ENCODE results near the gene SNRNP200.

Gene SNRNP200

DNA sequence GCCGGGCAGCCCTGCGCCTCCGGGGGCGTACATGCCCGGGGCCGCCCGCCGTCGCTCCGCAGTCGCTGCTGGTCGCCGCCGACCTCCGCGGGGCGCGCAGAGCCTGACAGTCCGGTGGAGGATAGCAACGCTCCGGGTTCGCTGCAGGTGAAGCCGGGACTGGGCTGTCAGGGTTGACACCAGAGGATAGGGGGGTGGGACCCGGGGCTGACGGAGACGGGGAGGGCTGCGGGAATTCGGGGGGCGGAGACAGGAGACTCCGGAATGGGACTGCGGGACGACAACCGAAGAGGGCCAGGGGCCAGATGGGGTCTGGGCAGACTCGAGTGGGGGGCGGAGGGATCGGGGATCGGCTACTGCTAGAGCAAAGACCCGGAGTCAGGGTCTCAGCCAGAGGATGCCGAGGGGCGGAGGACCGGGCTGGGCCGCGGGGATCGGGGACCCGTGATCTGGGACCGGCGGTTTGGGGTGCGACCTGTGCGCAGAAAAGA is 40.0 kb downstream of the SNRNP200 start (continued):
- TF ChIP-seq HIC1 (tag by site-specific recombination; IDR thresholded peaks at IDR 0.05) (no peak), ZNF600 (tag by site-specific recombination; IDR thresholded peaks at IDR 0.05) (no peak), ZNF624 (tag by site-specific recombination; IDR thresholded peaks at IDR 0.05) (no peak)

DNA sequence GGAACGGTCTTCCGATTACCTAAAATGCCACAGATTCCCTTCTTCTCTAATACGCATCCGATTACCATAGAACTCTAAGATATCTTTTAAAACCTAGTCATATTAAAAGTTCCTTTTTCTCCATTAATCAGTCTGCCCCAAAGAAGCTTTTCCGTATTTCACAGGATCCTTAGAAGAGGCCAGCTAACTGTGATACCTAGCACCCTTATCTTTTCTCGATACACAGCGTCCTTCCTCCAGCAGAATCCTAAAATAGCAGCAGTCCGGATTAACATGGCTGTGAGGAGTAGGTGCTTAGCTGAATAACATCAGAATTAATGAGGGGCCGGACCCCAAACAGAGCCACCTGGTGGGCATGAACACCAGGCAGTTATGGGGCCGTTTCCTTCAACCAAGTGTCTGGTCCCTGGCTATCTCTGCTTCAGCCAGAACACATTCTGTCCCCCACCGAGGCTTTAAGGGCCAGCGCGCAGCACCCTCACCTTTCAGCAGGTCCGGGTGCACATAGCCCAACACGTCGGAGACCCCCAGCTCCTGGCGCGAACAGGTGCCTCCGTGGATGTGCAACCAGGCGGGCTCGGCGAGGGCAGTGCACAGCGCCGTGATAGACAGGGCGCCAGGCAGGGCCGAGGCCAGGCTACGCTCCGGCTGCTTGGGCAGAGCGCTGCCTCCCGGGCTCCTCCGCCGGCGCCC is 40.5 kb downstream of the SNRNP200 start:
- CTCF ChIA-PET = interaction anchor here (0.6 to 2.4 kb wide), 13 partner anchors 13 to 272 kb away, joined by 3 to 7 read pairs (median 4); partner anchors contain the start of genes ASTL and STARD7
- H3K27ac ChIP-seq (ENCODE audit: extremely low read depth, low read depth, low read length) = peak overlapping the region; percentile 67; the same call in 1 of the 2 replicates
- peaks cover 10 to 54% of the 10 kb centered on the region in 2 experiments; a peak in 2 of 3 replicates for H3K36me3 ChIP-seq (ENCODE audit: control insufficient read depth in 2 of 2, insufficient read depth in 1 of 2, low read length in 2 of 2)
- H3K4me1 ChIP-seq (ENCODE audit: control insufficient read depth, insufficient read depth, low read length) = peaks cover 15% of the 10 kb centered on the region
- peak overlapping the region; percentile 95 for H3K4me3 ChIP-seq (ENCODE audit: low read depth, low read length)
- POLR2A ChIA-PET = interaction anchor here (0.6 to 2.1 kb wide), 3 partner anchors 56 to 126 kb away, joined by 3 to 30 read pairs (median 4); partner anchors contain the start of gene STARD7
- H3K9me3 ChIP-seq (ENCODE audit: control insufficient read depth, insufficient read depth, low read depth, low read length) = no peaks in the 10 kb centered on the region
- TF ChIP-seq ZNF350 (tag by site-specific recombination; IDR thresholded peaks at IDR 0.05) (no peak), ZNF280C (tag by site-specific recombination; IDR thresholded peaks at IDR 0.05) (no peak), ZNF10 (tag by site-specific recombination; IDR thresholded peaks at IDR 0.05) (no peak), ZBTB20 (tag by site-specific recombination; IDR thresholded peaks at IDR 0.05) (peak; percentile 57; the same call in 1 of the 2 replicates), SCRT2 (tag by site-specific recombination; IDR thresholded peaks at IDR 0.05) (0 out of 2 replicates have a peak, but pooled peaks have one; percentile 70), ZNF335 (tag by site-specific recombination; conservative IDR thresholded peaks at IDR 0.05) (peak; percentile 53; the same call in 1 of the 2 replicates), ZBTB48 (tag by site-specific recombination; IDR thresholded peaks at IDR 0.05) (0 out of 2 replicates have a peak, but pooled peaks have one; percentile 45)
- TF ChIP-seq, protein P1, sequence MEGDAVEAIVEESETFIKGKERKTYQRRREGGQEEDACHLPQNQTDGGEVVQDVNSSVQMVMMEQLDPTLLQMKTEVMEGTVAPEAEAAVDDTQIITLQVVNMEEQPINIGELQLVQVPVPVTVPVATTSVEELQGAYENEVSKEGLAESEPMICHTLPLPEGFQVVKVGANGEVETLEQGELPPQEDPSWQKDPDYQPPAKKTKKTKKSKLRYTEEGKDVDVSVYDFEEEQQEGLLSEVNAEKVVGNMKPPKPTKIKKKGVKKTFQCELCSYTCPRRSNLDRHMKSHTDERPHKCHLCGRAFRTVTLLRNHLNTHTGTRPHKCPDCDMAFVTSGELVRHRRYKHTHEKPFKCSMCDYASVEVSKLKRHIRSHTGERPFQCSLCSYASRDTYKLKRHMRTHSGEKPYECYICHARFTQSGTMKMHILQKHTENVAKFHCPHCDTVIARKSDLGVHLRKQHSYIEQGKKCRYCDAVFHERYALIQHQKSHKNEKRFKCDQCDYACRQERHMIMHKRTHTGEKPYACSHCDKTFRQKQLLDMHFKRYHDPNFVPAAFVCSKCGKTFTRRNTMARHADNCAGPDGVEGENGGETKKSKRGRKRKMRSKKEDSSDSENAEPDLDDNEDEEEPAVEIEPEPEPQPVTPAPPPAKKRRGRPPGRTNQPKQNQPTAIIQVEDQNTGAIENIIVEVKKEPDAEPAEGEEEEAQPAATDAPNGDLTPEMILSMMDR (tag by site-specific recombination; IDR thresholded peaks at IDR 0.05) = peak; percentile 82

DNA sequence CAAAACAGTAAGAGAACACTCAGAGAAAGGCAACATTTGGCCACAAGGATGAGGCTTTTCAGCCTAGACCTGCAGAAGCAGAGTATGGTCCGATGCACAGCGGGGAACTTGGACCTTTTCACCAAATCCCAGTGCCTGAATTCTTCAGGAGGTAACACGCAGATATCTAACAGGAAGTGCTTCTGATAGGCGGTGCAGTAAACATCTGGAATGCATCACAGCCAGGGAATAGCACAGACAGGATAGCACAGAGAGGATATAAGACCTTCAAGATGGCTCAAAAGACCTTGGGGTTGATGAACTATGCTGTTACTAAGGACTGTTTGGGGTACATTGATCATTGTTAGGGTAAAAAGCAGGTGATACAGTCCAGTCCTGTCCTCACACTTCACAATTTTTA is 41.3 kb downstream of the SNRNP200 start:
- H3K4me3 ChIP-seq (ENCODE audit: low read depth, low read length) = peak overlapping the region; percentile 95; the same call in 1 of the 2 replicates
- TF ChIP-seq ZNF830 (tag by site-specific recombination; IDR thresholded peaks at IDR 0.05; ENCODE audit: low read depth) = no peak
- TF ChIP-seq HOXC10 (CRISPR knock-in tag; IDR thresholded peaks at IDR 0.05) = no peak
- TF ChIP-seq ZNF354C (tag by site-specific recombination; IDR thresholded peaks at IDR 0.05; ENCODE audit: borderline replicate concordance, low read depth) = no peak
- no peak for TF ChIP-seq ZBTB1 (tag by site-specific recombination; IDR thresholded peaks at IDR 0.05)
- no peak for TF ChIP-seq ZSCAN16 (tag by site-specific recombination; IDR thresholded peaks at IDR 0.05)
- TF ChIP-seq ZNF10 (tag by site-specific recombination; IDR thresholded peaks at IDR 0.05) = no peak
- TF ChIP-seq ZNF280C (tag by site-specific recombination; IDR thresholded peaks at IDR 0.05) = no peak
- TF ChIP-seq ZNF510 (tag by site-specific recombination; IDR thresholded peaks at IDR 0.05; ENCODE audit: insufficient replicate concordance) = no peak
- TF ChIP-seq, protein P2, sequence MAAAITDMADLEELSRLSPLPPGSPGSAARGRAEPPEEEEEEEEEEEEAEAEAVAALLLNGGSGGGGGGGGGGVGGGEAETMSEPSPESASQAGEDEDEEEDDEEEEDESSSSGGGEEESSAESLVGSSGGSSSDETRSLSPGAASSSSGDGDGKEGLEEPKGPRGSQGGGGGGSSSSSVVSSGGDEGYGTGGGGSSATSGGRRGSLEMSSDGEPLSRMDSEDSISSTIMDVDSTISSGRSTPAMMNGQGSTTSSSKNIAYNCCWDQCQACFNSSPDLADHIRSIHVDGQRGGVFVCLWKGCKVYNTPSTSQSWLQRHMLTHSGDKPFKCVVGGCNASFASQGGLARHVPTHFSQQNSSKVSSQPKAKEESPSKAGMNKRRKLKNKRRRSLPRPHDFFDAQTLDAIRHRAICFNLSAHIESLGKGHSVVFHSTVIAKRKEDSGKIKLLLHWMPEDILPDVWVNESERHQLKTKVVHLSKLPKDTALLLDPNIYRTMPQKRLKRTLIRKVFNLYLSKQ (tag by site-specific recombination; IDR thresholded peaks at IDR 0.05; ENCODE audit: borderline replicate concordance) = no peak
- TF ChIP-seq ZNF629 (tag by site-specific recombination; IDR thresholded peaks at IDR 0.05) = no peak
- TF ChIP-seq ZNF184 (tag by site-specific recombination; IDR thresholded peaks at IDR 0.05) = no peak
- TF ChIP-seq ZNF561 (tag by site-specific recombination; IDR thresholded peaks at IDR 0.05; ENCODE audit: borderline replicate concordance) = no peak

More for the DNA sequence above, 41.3 kb downstream of the SNRNP200 start:
- H3K36me3 ChIP-seq (ENCODE audit: control insufficient read depth in 2 of 2, insufficient read depth in 1 of 2, low read length in 2 of 2) = peaks cover 10 to 54% of the 10 kb centered on the region in 2 experiments; a peak in 2 of 3 replicates
- no peaks in the 10 kb centered on the region for H3K9me3 ChIP-seq (ENCODE audit: control insufficient read depth, insufficient read depth, low read depth, low read length)
- CTCF ChIA-PET = interaction anchor here (0.6 to 2.4 kb wide), 11 partner anchors 12 to 271 kb away, joined by 3 to 7 read pairs (median 4); partner anchors contain the start of genes ASTL and STARD7
- POLR2A ChIA-PET = interaction anchor here (0.6 to 4.6 kb wide), 3 partner anchors 56 to 125 kb away, joined by 3 to 23 read pairs (median 4); partner anchors contain the start of gene STARD7
- no peak overlapping the region for H3K27ac ChIP-seq (ENCODE audit: extremely low read depth, low read depth, low read length)
- H3K4me1 ChIP-seq (ENCODE audit: control insufficient read depth, insufficient read depth, low read length) = peaks cover 17% of the 10 kb centered on the region
